Esophagus squamous epithelium (tissue), 4 donors: ENCODE measurements around the gene DVL1.

Source experiments
- POLR2A ChIP-seq, 4 donors: fragments of 450-650 bp; IDR thresholded peaks; one replicate each; pipeline ENCODE4 v1.6.1; 2017; ENCODE audit warnings: antibody characterized with exemption in 4 of 4, mild to moderate bottlenecking in 4 of 4, moderate library complexity in 3 of 4
- TF ChIP-seq, protein P1 (sequence below), 6 experiments: fragments of 450-650 bp in 4 of 6; fragments of 200-600 bp in 2 of 6; sonication (generic) in 2 of 6; IDR thresholded peaks; one replicate each; pipeline ENCODE4 v1.5.1; 2016 to 2019; ENCODE audit warnings: antibody characterized with exemption in 6 of 6, mild to moderate bottlenecking in 4 of 6, moderate library complexity in 4 of 6

DNA sequence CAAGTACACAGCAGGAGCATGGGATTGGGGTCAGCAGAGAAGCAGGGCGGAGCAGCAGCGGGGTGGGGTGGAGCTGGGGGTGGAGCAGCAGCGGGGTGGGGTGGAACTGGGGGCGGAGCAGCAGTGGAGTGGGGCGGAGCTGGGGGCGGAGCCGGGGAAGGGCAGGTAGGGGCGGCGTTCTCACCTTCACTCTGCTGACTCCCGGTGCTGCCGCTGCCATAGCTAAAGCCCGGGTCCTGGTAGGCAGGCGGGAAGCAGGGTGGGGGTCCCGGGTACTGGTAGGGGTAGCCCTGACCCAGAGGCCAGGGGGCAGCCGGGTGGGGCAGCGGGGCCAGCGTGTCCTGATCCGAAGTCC, 11.4 kb downstream of the DVL1 start:
- TF ChIP-seq, protein P1, sequence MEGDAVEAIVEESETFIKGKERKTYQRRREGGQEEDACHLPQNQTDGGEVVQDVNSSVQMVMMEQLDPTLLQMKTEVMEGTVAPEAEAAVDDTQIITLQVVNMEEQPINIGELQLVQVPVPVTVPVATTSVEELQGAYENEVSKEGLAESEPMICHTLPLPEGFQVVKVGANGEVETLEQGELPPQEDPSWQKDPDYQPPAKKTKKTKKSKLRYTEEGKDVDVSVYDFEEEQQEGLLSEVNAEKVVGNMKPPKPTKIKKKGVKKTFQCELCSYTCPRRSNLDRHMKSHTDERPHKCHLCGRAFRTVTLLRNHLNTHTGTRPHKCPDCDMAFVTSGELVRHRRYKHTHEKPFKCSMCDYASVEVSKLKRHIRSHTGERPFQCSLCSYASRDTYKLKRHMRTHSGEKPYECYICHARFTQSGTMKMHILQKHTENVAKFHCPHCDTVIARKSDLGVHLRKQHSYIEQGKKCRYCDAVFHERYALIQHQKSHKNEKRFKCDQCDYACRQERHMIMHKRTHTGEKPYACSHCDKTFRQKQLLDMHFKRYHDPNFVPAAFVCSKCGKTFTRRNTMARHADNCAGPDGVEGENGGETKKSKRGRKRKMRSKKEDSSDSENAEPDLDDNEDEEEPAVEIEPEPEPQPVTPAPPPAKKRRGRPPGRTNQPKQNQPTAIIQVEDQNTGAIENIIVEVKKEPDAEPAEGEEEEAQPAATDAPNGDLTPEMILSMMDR (IDR thresholded peaks at IDR 0.05), result no peak
- TF ChIP-seq POLR2A (IDR thresholded peaks at IDR 0.05), result no peak
